ENCODE measurements around the gene GRWD1. TPM values are rescaled to one million over a fixed set of nuclear protein-coding genes. Genes with fewer than 3 reads are reported as not detected.

GRWD1 gene
- total RNA-seq, 4 donors from 2014 or later, result 15.1 to 33.1 (median 29.7) TPM

DNA sequence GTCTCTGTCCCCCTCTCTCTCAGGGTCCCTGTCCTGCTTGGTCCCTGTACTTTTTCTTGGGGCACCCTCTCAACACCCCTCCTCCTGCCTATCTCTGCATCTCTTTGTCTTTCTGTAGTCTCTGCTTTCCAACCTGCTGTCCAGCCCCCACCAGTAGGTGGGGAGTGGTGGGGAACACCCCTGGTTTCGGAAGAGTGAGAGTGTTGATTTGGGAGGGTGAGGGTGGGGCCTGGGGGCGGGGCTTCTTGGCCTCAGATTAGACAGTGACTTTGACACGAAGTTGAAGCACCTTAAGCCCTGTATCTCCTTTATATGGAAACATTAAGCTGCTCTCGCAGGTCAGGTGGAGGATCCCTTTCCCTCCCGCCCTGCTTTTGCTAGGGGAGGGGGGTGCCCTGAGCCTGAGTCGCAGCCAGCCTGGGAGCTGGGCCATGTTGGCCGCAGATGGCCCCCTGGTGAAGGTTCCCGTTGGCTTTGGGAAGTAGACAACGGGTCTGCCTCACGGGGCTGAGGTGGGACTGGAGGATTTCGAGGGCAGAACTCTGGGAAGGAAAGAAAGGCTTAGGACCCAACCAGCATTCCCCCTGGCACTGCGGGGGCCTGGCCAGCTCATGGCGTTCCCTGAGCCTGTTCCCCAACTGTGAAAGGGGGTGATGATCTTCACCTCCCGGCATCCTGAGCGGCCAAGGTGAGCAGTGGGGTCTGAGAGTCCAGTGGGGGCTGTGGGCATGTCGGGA lies 9.6 kb downstream of the GRWD1 start, which contains the start of gene KCNJ14:
KCNJ14 (plus strand) TSS at position 404 of the 737 bp plus-strand sequence. CDS start 6,151 bp downstream, outside the sequence.
- 80 to 89% methylated on average over 11 to 15 of the region's 16 CpGs for WGBS, 2 donors
- peaks cover 0 to 67% (median 34%) of the 10 kb centered on the region in 3 donors for H3K36me3 ChIP-seq
- TF ChIP-seq POLR2A (IDR thresholded peaks at IDR 0.05) (no peak), EP300 (IDR thresholded peaks at IDR 0.05) (no peak)
- TF ChIP-seq, protein P1, sequence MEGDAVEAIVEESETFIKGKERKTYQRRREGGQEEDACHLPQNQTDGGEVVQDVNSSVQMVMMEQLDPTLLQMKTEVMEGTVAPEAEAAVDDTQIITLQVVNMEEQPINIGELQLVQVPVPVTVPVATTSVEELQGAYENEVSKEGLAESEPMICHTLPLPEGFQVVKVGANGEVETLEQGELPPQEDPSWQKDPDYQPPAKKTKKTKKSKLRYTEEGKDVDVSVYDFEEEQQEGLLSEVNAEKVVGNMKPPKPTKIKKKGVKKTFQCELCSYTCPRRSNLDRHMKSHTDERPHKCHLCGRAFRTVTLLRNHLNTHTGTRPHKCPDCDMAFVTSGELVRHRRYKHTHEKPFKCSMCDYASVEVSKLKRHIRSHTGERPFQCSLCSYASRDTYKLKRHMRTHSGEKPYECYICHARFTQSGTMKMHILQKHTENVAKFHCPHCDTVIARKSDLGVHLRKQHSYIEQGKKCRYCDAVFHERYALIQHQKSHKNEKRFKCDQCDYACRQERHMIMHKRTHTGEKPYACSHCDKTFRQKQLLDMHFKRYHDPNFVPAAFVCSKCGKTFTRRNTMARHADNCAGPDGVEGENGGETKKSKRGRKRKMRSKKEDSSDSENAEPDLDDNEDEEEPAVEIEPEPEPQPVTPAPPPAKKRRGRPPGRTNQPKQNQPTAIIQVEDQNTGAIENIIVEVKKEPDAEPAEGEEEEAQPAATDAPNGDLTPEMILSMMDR (IDR thresholded peaks at IDR 0.05), result no peak
- peaks cover 0 to 16% (median 0%) of the 10 kb centered on the region in 4 donors for H3K4me1 ChIP-seq
- H3K4me3 ChIP-seq, result no peak within 1 kb of the TSS
- H3K27me3 ChIP-seq, result no peaks in the 10 kb centered on the region
- no peak within 1 kb of the TSS for H3K27ac ChIP-seq
- H3K9me3 ChIP-seq, result no peaks in the 10 kb centered on the region
- DNase-seq (ENCODE audit: low spot score in 2 of 2), result no peak

DNA sequence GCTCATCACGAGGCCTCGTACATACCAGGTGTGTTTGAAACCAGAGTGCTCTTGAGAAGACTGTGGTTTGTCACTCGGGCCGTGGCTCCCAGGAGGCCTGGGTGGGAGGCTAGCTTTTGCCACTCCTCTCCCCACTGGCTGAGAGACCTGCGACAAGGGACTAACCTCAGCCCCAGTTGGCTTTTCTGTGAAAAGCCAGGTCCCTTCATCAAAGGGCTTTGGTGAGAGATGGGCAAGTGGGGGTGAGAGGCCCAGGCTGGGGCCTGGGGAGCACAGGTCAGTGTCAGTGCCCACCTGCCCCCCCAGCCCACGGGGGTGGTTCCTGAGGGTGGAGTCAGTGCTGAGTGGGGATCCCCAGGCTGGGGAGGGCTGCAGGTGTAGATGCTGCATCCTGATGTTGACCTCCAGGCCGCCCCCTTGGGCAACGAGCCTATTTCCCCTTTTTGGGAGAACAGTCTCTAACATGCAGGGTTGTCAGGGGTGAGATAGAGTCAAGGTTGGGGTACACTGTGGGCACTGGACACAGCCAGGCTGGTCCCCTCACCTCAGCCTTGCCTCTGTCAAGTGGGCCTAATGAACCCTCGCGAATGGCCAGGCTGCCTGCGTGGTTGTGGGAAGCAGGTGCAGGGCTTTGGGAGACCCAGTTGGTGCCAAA lies 10.3 kb downstream of the GRWD1 start:
- H3K27ac ChIP-seq, result no peak overlapping the region
- H3K36me3 ChIP-seq, result peaks cover 0 to 60% (median 27%) of the 10 kb centered on the region in 3 donors
- no peaks in the 10 kb centered on the region for H3K9me3 ChIP-seq
- no peak for TF ChIP-seq EP300 (IDR thresholded peaks at IDR 0.05)
- no peak for TF ChIP-seq POLR2A (IDR thresholded peaks at IDR 0.05)
- TF ChIP-seq, protein P1 (IDR thresholded peaks at IDR 0.05), result no peak
- no peaks in the 10 kb centered on the region for H3K27me3 ChIP-seq
- no peak overlapping the region for H3K4me3 ChIP-seq
- peaks cover 0 to 16% (median 0%) of the 10 kb centered on the region in 4 donors for H3K4me1 ChIP-seq
- no peak for DNase-seq (ENCODE audit: low spot score in 2 of 2)
- 90 to 92% methylated on average over 8 to 11 of the region's 11 CpGs for WGBS, 2 donors

DNA sequence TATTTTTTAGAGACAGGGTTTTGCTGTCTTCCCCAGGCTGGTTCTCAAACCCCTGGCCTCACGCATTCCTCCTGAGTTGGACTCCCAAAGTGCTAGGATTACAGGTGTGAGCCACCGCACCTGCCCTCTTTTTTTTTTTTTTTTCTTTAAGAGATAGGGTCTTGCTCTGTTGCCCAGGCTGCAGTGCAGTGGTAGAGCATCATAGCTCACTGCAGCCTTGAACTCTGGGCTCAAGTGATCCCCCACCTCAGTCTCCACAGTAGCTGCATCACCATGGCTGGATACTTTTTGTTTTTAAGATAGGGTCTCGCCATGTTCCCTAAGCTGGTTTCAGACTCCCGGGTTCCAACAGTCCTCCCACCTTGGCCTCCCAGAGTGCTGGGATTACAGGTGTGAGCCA lies 11.1 kb downstream of the GRWD1 start:
- Histone ChIP-seq H3K27me3 (no peaks in the 10 kb centered on the region), H3K27ac (no peak overlapping the region), H3K4me3 (no peak overlapping the region), H3K36me3 (peaks cover 0 to 56% (median 21%) of the 10 kb centered on the region in 3 donors), H3K9me3 (no peaks in the 10 kb centered on the region), H3K4me1 (peaks cover 0 to 16% (median 0%) of the 10 kb centered on the region in 4 donors)
- TF ChIP-seq, protein P1 (IDR thresholded peaks at IDR 0.05), result no peak
- TF ChIP-seq EP300 (IDR thresholded peaks at IDR 0.05) (no peak), POLR2A (IDR thresholded peaks at IDR 0.05) (no peak)
- WGBS, 2 donors, result 91 to 97% methylated on average over 4 of the region's 4 CpGs
- no peak for DNase-seq (ENCODE audit: low spot score in 2 of 2)

DNA sequence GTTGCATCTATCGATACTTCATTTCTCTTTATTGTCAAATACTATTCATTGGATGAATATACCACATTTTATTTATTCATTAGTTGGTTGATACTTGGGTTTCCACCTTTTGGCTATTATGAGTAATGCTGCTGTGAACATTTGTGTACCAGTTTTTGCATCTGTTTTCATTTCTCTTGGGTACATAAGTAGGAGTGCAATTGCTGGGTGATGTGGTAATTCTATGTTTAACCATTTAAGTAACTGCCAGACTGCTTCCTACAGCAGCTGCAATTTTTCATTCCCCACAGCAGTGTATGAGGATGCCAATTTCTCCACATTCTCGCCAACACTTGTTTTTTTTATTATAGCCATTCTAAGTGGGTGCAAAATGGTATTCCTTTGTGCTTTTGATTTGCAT lies 12.2 kb downstream of the GRWD1 start:
- Histone ChIP-seq H3K4me3 (no peak overlapping the region), H3K9me3 (no peaks in the 10 kb centered on the region), H3K27ac (no peak overlapping the region), H3K4me1 (peaks cover 0 to 7% (median 0%) of the 10 kb centered on the region in 4 donors), H3K36me3 (peaks cover 0 to 52% (median 14%) of the 10 kb centered on the region in 3 donors), H3K27me3 (no peaks in the 10 kb centered on the region)
- 75 to 88% methylated on average over 2 of the region's 2 CpGs for WGBS, 2 donors
- no peak for TF ChIP-seq EP300 (IDR thresholded peaks at IDR 0.05)
- TF ChIP-seq POLR2A (IDR thresholded peaks at IDR 0.05), result no peak
- TF ChIP-seq, protein P1 (IDR thresholded peaks at IDR 0.05), result no peak
- no peak for DNase-seq (ENCODE audit: low spot score in 2 of 2)

DNA sequence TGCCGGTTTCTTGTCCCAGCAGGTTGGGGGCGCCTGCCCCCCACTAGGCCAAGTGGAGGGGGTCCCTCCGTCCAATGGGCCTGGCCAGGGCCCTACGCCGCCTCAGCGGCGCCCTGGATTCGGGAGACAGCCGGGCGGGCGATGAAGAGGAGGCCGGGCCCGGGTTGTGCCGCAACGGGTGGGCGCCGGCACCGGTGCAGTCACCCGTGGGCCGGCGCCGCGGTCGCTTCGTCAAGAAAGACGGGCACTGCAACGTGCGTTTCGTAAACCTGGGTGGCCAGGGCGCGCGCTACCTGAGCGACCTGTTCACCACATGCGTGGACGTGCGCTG lies 15.8 kb downstream of the GRWD1 start:
- H3K4me1 ChIP-seq, result no peaks in the 10 kb centered on the region
- peaks cover 0 to 16% (median 0%) of the 10 kb centered on the region in 3 donors for H3K36me3 ChIP-seq
- no peaks in the 10 kb centered on the region for H3K27me3 ChIP-seq
- 90 to 93% methylated on average over 35 to 36 of the region's 36 CpGs for WGBS, 2 donors
- DNase-seq (ENCODE audit: low spot score in 2 of 2), result no peak
- no peak overlapping the region for H3K27ac ChIP-seq
- no peak overlapping the region for H3K4me3 ChIP-seq
- H3K9me3 ChIP-seq, result no peaks in the 10 kb centered on the region
- TF ChIP-seq, protein P1 (IDR thresholded peaks at IDR 0.05), result no peak
- no peak for TF ChIP-seq EP300 (IDR thresholded peaks at IDR 0.05)
- TF ChIP-seq POLR2A (IDR thresholded peaks at IDR 0.05), result no peak
